Small intestine (tissue), 16 donors: ENCODE data around the gene MPHOSPH9. TPM values are rescaled to one million over a fixed set of nuclear protein-coding genes. Genes with fewer than 3 reads are reported as not detected.
A peak's percentile ranks its signal among the peaks of the same experiment; 100 is the strongest.

Experiments
- DNase-seq, 2 donors: peaks; one replicate each; pipeline versions ENCODE4 v3.0.0 to v3.0.0-alpha.2; 2013
- FAIRE-seq: peaks from 2 replicates; lab custom pipeline; 2012; peaks lifted over from hg19 to GRCh38; lab: Jason Lieb, UNC
- H3K27ac ChIP-seq, 3 donors: one replicate each; pipeline ENCODE4 v1.5.1; 2013; ENCODE audit warnings: low read length in 2 of 3, mild to moderate bottlenecking in 2 of 3, control low read depth in 1 of 3, inconsistent platforms in 1 of 3, low read depth in 1 of 3, moderate library complexity in 1 of 3
- H3K27me3 ChIP-seq, 3 donors: one replicate each; pipeline ENCODE4 v1.6.1; 2013; ENCODE audit warnings: low read length in 3 of 3, inconsistent platforms in 1 of 3; ENCODE audit not compliant: control insufficient read depth in 3 of 3, insufficient read depth in 3 of 3
- H3K36me3 ChIP-seq, 3 donors: one replicate each; pipeline ENCODE4 v1.6.1; 2013; ENCODE audit warnings: low read length in 3 of 3, inconsistent platforms in 1 of 3, low read depth in 1 of 3, mild to moderate bottlenecking in 1 of 3, moderate library complexity in 1 of 3; ENCODE audit not compliant: control insufficient read depth in 3 of 3, insufficient read depth in 2 of 3
- H3K4me1 ChIP-seq, 3 donors: one replicate each; pipeline ENCODE4 v1.6.1; 2013; ENCODE audit warnings: low read length in 2 of 3, inconsistent platforms in 1 of 3, low read depth in 1 of 3, mild to moderate bottlenecking in 1 of 3, moderate library complexity in 1 of 3; ENCODE audit not compliant: control insufficient read depth in 3 of 3, insufficient read depth in 2 of 3
- H3K4me3 ChIP-seq, 3 donors: one replicate each; pipeline ENCODE4 v1.5.1; 2013; ENCODE audit warnings: low read length in 3 of 3, control low read depth in 1 of 3, inconsistent platforms in 1 of 3, low read depth in 1 of 3, mild to moderate bottlenecking in 1 of 3, moderate library complexity in 1 of 3
- H3K9me3 ChIP-seq, 2 donors: one replicate each; pipeline ENCODE4 v1.6.1; 2013; ENCODE audit warnings: low read depth in 1 of 2, low read length in 1 of 2; ENCODE audit not compliant: control insufficient read depth in 2 of 2, insufficient read depth in 1 of 2
- WGBS, 3 donors: extraction: QIAGEN DNeasy Blood & Tissue Kit; methylation state at CpG; one replicate each; pipeline ENCODE4 v1.1.7; 2013; 5-methylcytosine and 5-hydroxymethylcytosine counted together
- long read RNA-seq, 10 donors: transcript quantifications; one replicate each; lab custom pipeline, GENCODE V29; 2026
- polyA plus RNA-seq, 4 donors: library from polyadenylated mRNA; stranded (reverse) in 3 of 4; unstranded in 1 of 4; fragments of 200-250 nt in 3 of 4; fragments of 120-200 nt in 1 of 4; gene quantifications; one replicate each; pipeline versions ENCODE4 v1.2.1 to v1.2.3, GENCODE V29; 2013
- donor health status: healthy with polysubstance abuse.
- donor health status: control.
- donor health status: control.
- donor health status: Bipolar disorder and iron deficiency.
- donor health status: healthy.

Gene MPHOSPH9, protein sequence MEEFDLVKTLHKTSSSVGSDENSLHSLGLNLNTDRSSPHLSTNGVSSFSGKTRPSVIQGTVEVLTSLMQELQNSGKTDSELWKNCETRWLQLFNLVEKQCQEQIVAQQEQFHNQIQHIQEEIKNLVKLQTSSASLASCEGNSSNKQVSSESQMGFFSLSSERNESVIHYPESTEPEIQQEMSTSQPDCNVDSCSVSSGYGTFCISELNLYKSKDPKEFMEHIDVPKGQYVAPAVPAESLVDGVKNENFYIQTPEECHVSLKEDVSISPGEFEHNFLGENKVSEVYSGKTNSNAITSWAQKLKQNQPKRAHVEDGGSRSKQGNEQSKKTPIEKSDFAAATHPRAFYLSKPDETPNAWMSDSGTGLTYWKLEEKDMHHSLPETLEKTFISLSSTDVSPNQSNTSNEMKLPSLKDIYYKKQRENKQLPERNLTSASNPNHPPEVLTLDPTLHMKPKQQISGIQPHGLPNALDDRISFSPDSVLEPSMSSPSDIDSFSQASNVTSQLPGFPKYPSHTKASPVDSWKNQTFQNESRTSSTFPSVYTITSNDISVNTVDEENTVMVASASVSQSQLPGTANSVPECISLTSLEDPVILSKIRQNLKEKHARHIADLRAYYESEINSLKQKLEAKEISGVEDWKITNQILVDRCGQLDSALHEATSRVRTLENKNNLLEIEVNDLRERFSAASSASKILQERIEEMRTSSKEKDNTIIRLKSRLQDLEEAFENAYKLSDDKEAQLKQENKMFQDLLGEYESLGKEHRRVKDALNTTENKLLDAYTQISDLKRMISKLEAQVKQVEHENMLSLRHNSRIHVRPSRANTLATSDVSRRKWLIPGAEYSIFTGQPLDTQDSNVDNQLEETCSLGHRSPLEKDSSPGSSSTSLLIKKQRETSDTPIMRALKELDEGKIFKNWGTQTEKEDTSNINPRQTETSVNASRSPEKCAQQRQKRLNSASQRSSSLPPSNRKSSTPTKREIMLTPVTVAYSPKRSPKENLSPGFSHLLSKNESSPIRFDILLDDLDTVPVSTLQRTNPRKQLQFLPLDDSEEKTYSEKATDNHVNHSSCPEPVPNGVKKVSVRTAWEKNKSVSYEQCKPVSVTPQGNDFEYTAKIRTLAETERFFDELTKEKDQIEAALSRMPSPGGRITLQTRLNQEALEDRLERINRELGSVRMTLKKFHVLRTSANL
- polyA plus RNA-seq, result 10 to 100 TPM in 1 of 4 donors, 1 to 10 TPM in 3; 1.6 to 16.4 (median 5.2) TPM
- long read RNA-seq, donor 1, result 0 reads
- long read RNA-seq, donor 2, result 0 reads
- long read RNA-seq, donor 3, partial matches to known transcripts, result 0 of 1 reads
- long read RNA-seq, donor 3, other reads (novel, unspliced or antisense), result 0 of 1 reads
- long read RNA-seq, donor 4, result 0 reads
- long read RNA-seq, donor 5, partial matches to known transcripts, result 0 of 1 reads
- long read RNA-seq, donor 5, other reads (novel, unspliced or antisense), result 0 of 1 reads
- long read RNA-seq, donor 6, result 0 reads
- long read RNA-seq, donor 7, result 0 reads
- long read RNA-seq, donor 8, result 0 reads
- long read RNA-seq, donor 9, partial matches to known transcripts, result 0 of 6 reads
- long read RNA-seq, donor 9, other reads (novel, unspliced or antisense), result 6 of 6 reads
- long read RNA-seq, donor 10, partial matches to known transcripts, result 0 of 1 reads
- long read RNA-seq, donor 10, other reads (novel, unspliced or antisense), result 0 of 1 reads

- FAIRE-seq (no peak), DNase-seq (peak; percentile 100)
- H3K27ac ChIP-seq, result peak within 1 kb of the TSS; percentile 88 to 94 (median 93)
- peaks cover 0 to 18% (median 0%) of the 10 kb centered on the region in 3 donors for H3K36me3 ChIP-seq
- peaks cover 3 to 11% (median 5%) of the 10 kb centered on the region in 3 donors for H3K4me1 ChIP-seq
- H3K4me3 ChIP-seq, result peak within 1 kb of the TSS; percentile 77 to 93 (median 87)
- no peaks in the 10 kb centered on the region for H3K9me3 ChIP-seq
- H3K27me3 ChIP-seq, result no peaks in the 10 kb centered on the region
- 0% methylated on average over 43 to 66 of the region's 66 CpGs for WGBS, 3 donors
Observed at GRCh38 chr12:123232807-123233504, at the start of gene MPHOSPH9, which contains the start of gene MTRFR. MPHOSPH9 (minus strand) TSS chr12:123233141; CDS start chr12:123230364, 2,777 bp downstream. MTRFR (plus strand) TSS chr12:123233436; CDS start chr12:123253675, 20,239 bp downstream.

GRCh38 chr12:123282111-123282510 lies 49.2 kb upstream of the MPHOSPH9 start:
- DNase-seq (no peak), FAIRE-seq (no peak)
- WGBS, 3 donors, result 91 to 92% (median 91%) methylated on average over 10 of the region's 10 CpGs
- no peaks in the 10 kb centered on the region for H3K4me1 ChIP-seq
- H3K4me3 ChIP-seq, result no peak overlapping the region
- H3K36me3 ChIP-seq, result no peaks in the 10 kb centered on the region
- H3K27ac ChIP-seq, result no peak overlapping the region
- no peaks in the 10 kb centered on the region for H3K27me3 ChIP-seq
- H3K9me3 ChIP-seq, result no peaks in the 10 kb centered on the region

- H3K4me3 ChIP-seq, result no peak overlapping the region
- H3K27ac ChIP-seq, result no peak overlapping the region
- 82 to 91% (median 85%) methylated on average over 2 of the region's 2 CpGs for WGBS, 3 donors
- H3K4me1 ChIP-seq, result no peaks in the 10 kb centered on the region
- FAIRE-seq, result no peak
- no peaks in the 10 kb centered on the region for H3K9me3 ChIP-seq
- DNase-seq, result no peak
- H3K27me3 ChIP-seq, result no peaks in the 10 kb centered on the region
- no peaks in the 10 kb centered on the region for H3K36me3 ChIP-seq
Observed at GRCh38 chr12:123280971-123281370, 48.0 kb upstream of the MPHOSPH9 start.

GRCh38 chr12:123278101-123278627 lies 45.2 kb upstream of the MPHOSPH9 start:
- WGBS, 3 donors, result 63 to 71% (median 68%) methylated on average over 2 of the region's 2 CpGs
- no peak overlapping the region for H3K4me3 ChIP-seq
- no peaks in the 10 kb centered on the region for H3K27me3 ChIP-seq
- H3K36me3 ChIP-seq, result no peaks in the 10 kb centered on the region
- no peak for DNase-seq
- no peaks in the 10 kb centered on the region for H3K4me1 ChIP-seq
- FAIRE-seq, result no peak
- no peaks in the 10 kb centered on the region for H3K9me3 ChIP-seq
- peak overlapping the region in 1 of 3 donors; percentile 62 for H3K27ac ChIP-seq

GRCh38 chr12:123273166-123273565 lies 40.2 kb upstream of the MPHOSPH9 start:
- H3K9me3 ChIP-seq, result no peaks in the 10 kb centered on the region
- H3K27ac ChIP-seq, result no peak overlapping the region
- FAIRE-seq (no peak), DNase-seq (no peak)
- no peak overlapping the region for H3K4me3 ChIP-seq
- peaks cover 0 to 6% (median 0%) of the 10 kb centered on the region in 3 donors for H3K36me3 ChIP-seq
- no peaks in the 10 kb centered on the region for H3K27me3 ChIP-seq
- WGBS, 3 donors, result 90 to 93% (median 91%) methylated on average over 15 of the region's 15 CpGs
- peaks cover 2 to 13% (median 4%) of the 10 kb centered on the region in 3 donors for H3K4me1 ChIP-seq

DNA sequence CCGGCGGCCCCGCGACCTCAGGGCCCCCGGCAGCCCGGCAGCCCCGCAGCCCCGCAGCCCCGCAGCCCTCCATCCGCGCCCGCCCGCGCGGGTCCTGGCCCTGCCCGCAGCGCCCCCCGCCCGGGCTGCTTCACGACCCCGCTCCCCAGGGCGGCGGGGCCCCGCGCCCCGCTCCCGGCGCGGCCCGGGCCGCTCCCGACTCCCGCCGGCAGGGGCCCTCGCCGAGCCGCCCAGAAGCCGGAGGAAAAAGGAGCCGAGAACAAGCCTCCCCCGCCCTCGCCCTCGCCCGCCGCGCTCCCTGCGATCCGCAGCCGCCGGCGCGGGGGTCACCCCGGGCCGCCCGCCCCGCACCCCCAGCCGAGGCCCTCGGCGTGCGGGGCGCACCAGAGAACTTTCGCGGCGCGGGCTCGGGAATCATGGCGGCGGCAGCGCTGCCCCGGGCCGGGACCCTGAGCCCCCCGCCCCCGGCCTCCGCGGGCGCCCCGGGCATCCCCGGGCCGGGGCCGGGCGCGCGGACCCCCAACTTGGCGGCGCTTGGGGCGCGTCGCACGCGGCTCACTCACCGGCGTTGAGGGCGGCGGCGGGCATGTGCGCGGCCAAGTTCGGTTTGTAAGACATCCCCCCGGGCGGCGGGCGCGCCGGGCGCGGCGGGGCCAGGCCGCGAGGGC lies 38.2 kb upstream of the MPHOSPH9 start:
- Histone ChIP-seq H3K4me3 (peak overlapping the region; percentile 64 to 98 (median 81)), H3K9me3 (no peaks in the 10 kb centered on the region), H3K4me1 (peaks cover 2 to 13% (median 4%) of the 10 kb centered on the region in 3 donors), H3K36me3 (peaks cover 0 to 26% (median 0%) of the 10 kb centered on the region in 3 donors), H3K27me3 (no peaks in the 10 kb centered on the region), H3K27ac (peak overlapping the region; percentile 16 to 80 (median 76))
- peak; percentile 66 to 84 for DNase-seq
- no peak for FAIRE-seq
- WGBS, 3 donors, result 0 to 1% (median 0%) methylated on average over 53 to 108 of the region's 108 CpGs
